Measurements from ENCODE around the gene PRAC1. TPM values are rescaled to one million over a fixed set of nuclear protein-coding genes. Genes with fewer than 3 reads are reported as not detected.

The PRAC1 gene
- total RNA-seq, 1 experiment from 2014 or later, result not detected

DNA sequence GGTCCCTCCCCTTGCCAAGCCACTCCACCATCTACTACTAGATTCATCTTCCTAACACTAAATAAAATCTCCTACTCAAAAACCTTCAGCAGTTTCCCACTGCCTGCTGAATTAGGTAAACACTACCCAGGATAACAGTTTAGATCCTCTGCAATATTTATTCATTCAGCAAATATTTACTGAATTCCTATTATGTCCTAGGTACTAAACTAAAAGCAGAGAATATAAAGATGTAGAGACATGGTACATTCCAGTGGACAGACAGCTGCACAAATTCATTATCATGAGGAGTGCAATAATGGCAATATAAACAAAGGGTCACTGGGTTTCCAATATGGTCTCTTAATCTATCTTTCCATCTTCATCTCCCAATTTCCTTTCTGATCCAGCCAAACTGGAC is 37.0 kb upstream of the PRAC1 start:
- no peak for TF ChIP-seq CTCF (IDR thresholded peaks at IDR 0.05; ENCODE audit: insufficient read depth in 1 of 2, low read depth in 1 of 2, low read length in 1 of 2, severe bottlenecking in 1 of 2, unreplicated experiment in 1 of 2)
- ChIA-PET POLR2A (no interaction called here), CTCF (interaction anchor here (1.2 kb wide), 1 partner anchor 32 kb away, joined by 3 read pairs; no protein-coding TSS in a partner anchor)
- intact Hi-C loops (cut with micrococcal nuclease; ENCODE audit: unreplicated experiment), result no loop called here
- Histone ChIP-seq H3K27me3 (replicated peaks; ENCODE audit: control insufficient read depth, insufficient read depth, low read length) (no peaks in the 10 kb centered on the region), H3K4me1 (no peaks in the 10 kb centered on the region), H3K4me3 (ENCODE audit: low read depth, low read length) (no peak overlapping the region), H3K9me3 (no peaks in the 10 kb centered on the region), H3K36me3 (ENCODE audit: control insufficient read depth, insufficient read depth, low read length) (no peaks in the 10 kb centered on the region)
- no peaks in the 10 kb centered on the region for H3K9me3 Mint-ChIP-seq (ENCODE audit: unreplicated experiment)
- no peak overlapping the region for H3K4me3 Mint-ChIP-seq (ENCODE audit: unreplicated experiment)
- peaks cover 10% of the 10 kb centered on the region for H3K27me3 Mint-ChIP-seq (ENCODE audit: insufficient read depth, unreplicated experiment)
- no TSS peak for BruUV-seq (replicated peaks)
- no peak for DNase-seq
- H3K4me1 Mint-ChIP-seq (ENCODE audit: low read depth, unreplicated experiment), result peaks cover 13% of the 10 kb centered on the region
- no peaks in the 10 kb centered on the region for H3K36me3 Mint-ChIP-seq (ENCODE audit: insufficient read depth, unreplicated experiment)
- no peak overlapping the region for H3K27ac Mint-ChIP-seq (ENCODE audit: unreplicated experiment)

DNA sequence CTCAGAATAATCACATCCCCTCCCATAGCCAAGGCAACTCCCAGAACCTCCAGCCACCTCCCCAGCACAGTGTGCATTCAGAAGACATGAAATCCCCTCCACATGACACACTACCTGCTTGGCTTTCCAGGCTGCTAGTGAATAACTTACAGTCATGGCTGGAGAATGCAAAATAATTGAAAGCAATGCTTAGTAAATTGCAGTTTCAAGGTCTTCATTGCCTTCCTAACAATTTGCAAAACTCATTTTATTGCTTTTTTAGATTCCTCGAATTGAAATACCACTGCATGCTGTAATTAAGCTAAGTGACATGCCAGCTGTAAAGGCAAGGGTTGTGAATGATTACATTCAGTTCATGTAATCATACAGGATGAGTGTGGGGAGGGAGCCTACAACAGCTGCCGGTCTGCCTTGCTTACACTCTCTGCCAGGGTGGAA is 35.2 kb upstream of the PRAC1 start:
- Histone ChIP-seq H3K4me1 (no peaks in the 10 kb centered on the region), H3K27me3 (replicated peaks; ENCODE audit: control insufficient read depth, insufficient read depth, low read length) (no peaks in the 10 kb centered on the region), H3K9me3 (no peaks in the 10 kb centered on the region), H3K4me3 (ENCODE audit: low read depth, low read length) (no peak overlapping the region), H3K36me3 (ENCODE audit: control insufficient read depth, insufficient read depth, low read length) (no peaks in the 10 kb centered on the region)
- DNase-seq, result no peak
- BruUV-seq (replicated peaks), result no TSS peak
- POLR2A ChIA-PET, result interaction anchor here (0.6 kb wide), 1 partner anchor 297 kb away, joined by 3 read pairs; no protein-coding TSS in a partner anchor
- H3K9me3 Mint-ChIP-seq (ENCODE audit: unreplicated experiment), result no peaks in the 10 kb centered on the region
- no peak overlapping the region for H3K4me3 Mint-ChIP-seq (ENCODE audit: unreplicated experiment)
- H3K27ac Mint-ChIP-seq (ENCODE audit: unreplicated experiment), result no peak overlapping the region
- peaks cover 1% of the 10 kb centered on the region for H3K27me3 Mint-ChIP-seq (ENCODE audit: insufficient read depth, unreplicated experiment)
- CTCF ChIA-PET, result interaction anchor here (0.5 to 1.2 kb wide), 2 partner anchors 29 to 79 kb away, joined by 3 to 4 read pairs; partner anchors contain the start of gene HOXB13
- H3K36me3 Mint-ChIP-seq (ENCODE audit: insufficient read depth, unreplicated experiment), result no peaks in the 10 kb centered on the region
- peaks cover 13% of the 10 kb centered on the region for H3K4me1 Mint-ChIP-seq (ENCODE audit: low read depth, unreplicated experiment)
- TF ChIP-seq CTCF (IDR thresholded peaks at IDR 0.05; ENCODE audit: insufficient read depth in 1 of 2, low read depth in 1 of 2, low read length in 1 of 2, severe bottlenecking in 1 of 2, unreplicated experiment in 1 of 2), result no peak
- intact Hi-C loops (cut with micrococcal nuclease; ENCODE audit: unreplicated experiment), result no loop called here

GRCh38 chr17:48756830-48757251 is 34.5 kb upstream of the PRAC1 start:
- intact Hi-C loops (cut with micrococcal nuclease; ENCODE audit: unreplicated experiment), result no loop called here
- no peak overlapping the region for H3K4me3 Mint-ChIP-seq (ENCODE audit: unreplicated experiment)
- peaks cover 19% of the 10 kb centered on the region for H3K4me1 Mint-ChIP-seq (ENCODE audit: low read depth, unreplicated experiment)
- H3K9me3 Mint-ChIP-seq (ENCODE audit: unreplicated experiment), result no peaks in the 10 kb centered on the region
- ChIA-PET CTCF (interaction anchor here (0.5 kb wide), 1 partner anchor 28 kb away, joined by 3 read pairs; the partner anchor contains the start of gene HOXB13), POLR2A (interaction anchor here (0.9 kb wide), 1 partner anchor 23 kb away, joined by 4 read pairs; no protein-coding TSS in a partner anchor)
- no peak overlapping the region for H3K27ac Mint-ChIP-seq (ENCODE audit: unreplicated experiment)
- H3K36me3 Mint-ChIP-seq (ENCODE audit: insufficient read depth, unreplicated experiment), result no peaks in the 10 kb centered on the region
- no peak for TF ChIP-seq CTCF (IDR thresholded peaks at IDR 0.05; ENCODE audit: insufficient read depth in 1 of 2, low read depth in 1 of 2, low read length in 1 of 2, severe bottlenecking in 1 of 2, unreplicated experiment in 1 of 2)
- no peak overlapping the region for H3K4me3 ChIP-seq (ENCODE audit: low read depth, low read length)
- no TSS peak for BruUV-seq (replicated peaks)
- peaks cover 6% of the 10 kb centered on the region for H3K4me1 ChIP-seq
- DNase-seq, result no peak
- no peaks in the 10 kb centered on the region for H3K9me3 ChIP-seq
- no peaks in the 10 kb centered on the region for H3K36me3 ChIP-seq (ENCODE audit: control insufficient read depth, insufficient read depth, low read length)
- no peaks in the 10 kb centered on the region for H3K27me3 ChIP-seq (replicated peaks; ENCODE audit: control insufficient read depth, insufficient read depth, low read length)
- no peaks in the 10 kb centered on the region for H3K27me3 Mint-ChIP-seq (ENCODE audit: insufficient read depth, unreplicated experiment)

All from Caco-2 (cell line).